Breast epithelium (tissue), 3 donors: ENCODE data around the gene EIF3C.
"Not testable (repeated sequence)": the region's sequence is repeated elsewhere in the genome, so short reads cannot be mapped to it uniquely, and the experiment has no call there.

Source experiments
- POLR2AphosphoS5 ChIP-seq, 3 donors: sonication (generic); formaldehyde crosslinking; IDR thresholded peaks; one replicate each; pipeline ENCODE4 v1.6.1; 2017; ENCODE audit warnings: antibody characterized with exemption in 3 of 3
- TF ChIP-seq, protein P1 (sequence below), 3 donors: fragments of 450-650 bp; IDR thresholded peaks; one replicate each; pipeline ENCODE4 v1.5.1; 2016 to 2017; ENCODE audit warnings: antibody characterized with exemption in 3 of 3, mild to moderate bottlenecking in 3 of 3, moderate library complexity in 3 of 3

DNA sequence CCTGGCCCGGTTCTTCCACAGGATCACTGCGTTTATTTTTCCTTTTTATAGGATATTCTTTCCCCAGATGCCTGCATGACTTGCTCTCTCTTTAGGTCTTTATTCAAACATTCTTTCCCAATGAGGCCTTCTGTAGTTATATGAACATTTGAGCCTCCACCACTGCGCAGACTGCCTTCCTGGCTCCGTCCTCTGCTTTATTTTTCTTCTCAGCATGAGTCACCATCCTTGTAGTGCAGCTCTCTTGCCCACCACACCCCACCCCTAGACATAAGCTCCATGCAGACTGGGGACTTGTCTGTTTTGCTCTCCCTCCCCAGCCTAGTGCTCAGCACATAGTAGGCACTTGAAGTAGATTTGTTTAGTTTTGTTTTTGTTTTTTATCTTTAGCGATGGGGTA, 20.0 kb downstream of the EIF3C start:
- TF ChIP-seq POLR2AphosphoS5 (IDR thresholded peaks at IDR 0.05) = not testable (repeated sequence)
- TF ChIP-seq, protein P1, sequence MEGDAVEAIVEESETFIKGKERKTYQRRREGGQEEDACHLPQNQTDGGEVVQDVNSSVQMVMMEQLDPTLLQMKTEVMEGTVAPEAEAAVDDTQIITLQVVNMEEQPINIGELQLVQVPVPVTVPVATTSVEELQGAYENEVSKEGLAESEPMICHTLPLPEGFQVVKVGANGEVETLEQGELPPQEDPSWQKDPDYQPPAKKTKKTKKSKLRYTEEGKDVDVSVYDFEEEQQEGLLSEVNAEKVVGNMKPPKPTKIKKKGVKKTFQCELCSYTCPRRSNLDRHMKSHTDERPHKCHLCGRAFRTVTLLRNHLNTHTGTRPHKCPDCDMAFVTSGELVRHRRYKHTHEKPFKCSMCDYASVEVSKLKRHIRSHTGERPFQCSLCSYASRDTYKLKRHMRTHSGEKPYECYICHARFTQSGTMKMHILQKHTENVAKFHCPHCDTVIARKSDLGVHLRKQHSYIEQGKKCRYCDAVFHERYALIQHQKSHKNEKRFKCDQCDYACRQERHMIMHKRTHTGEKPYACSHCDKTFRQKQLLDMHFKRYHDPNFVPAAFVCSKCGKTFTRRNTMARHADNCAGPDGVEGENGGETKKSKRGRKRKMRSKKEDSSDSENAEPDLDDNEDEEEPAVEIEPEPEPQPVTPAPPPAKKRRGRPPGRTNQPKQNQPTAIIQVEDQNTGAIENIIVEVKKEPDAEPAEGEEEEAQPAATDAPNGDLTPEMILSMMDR (IDR thresholded peaks at IDR 0.05) = not testable (repeated sequence)
